Stimulated activated CD8-positive, alpha-beta memory T cell treated with anti-CD3 and anti-CD28 coated beads, Interleukin-15, amount 100 ng/mL, for 48 hours (primary cell): ENCODE data around the gene MRFAP1L1.
"Not testable (repeated sequence)": the region's sequence is repeated elsewhere in the genome, so short reads cannot be mapped to it uniquely, and the experiment has no call there.

Experiments
- DNase-seq, 2 donors: peaks; one replicate each; pipeline ENCODE4 v3.0.0-alpha.2; 2020; ENCODE audit warnings: low read depth in 2 of 2

MRFAP1L1 gene

DNA sequence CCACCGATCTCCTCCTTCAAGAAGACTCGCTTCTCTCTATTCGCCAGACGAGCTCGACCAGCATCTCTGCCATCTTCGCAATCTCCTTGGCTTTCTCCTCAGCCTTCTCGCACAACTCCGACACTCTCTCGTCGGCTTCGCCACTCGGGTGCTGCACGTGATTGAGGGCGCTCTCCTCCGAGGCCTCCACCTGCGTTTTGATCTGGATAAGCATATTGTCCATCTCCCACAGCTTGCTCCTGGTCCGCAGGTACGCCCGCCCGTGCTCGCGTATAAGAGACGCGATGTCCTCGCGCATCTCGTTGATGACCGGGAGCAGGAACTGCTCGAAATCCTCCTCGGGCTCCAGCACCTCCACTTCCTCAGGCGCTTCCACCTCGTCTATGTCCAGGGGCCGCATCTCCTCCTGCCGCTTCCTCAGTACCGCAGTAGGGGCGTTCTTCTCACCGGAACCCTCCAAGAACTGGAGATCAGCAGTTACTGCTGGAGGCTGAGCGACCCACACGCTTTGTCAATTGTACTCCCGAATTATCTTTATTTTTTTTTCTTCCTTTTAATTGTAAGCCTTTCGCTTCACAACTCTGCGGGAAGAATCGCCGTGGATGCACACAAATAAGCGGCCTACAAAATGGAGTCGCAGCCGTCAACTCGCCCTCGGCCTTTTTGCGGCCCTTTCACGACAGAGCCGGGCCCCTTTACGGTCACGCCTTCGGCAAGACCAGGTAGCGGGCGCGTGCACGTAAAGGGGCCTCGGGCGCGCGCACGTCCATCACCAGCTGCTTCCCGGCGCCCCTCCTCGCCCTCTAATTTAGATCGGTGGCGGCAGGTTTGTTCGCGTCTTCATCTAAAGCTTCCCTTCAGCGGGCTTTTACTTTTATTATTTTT, at the start of gene MRFAP1L1:
Gene MRFAP1L1, minus strand, starts transcription at position 636 of the 885 bp plus-strand sequence. Its CDS starts 236 bp downstream, at position 400.
- DNase-seq, result peak; percentile 94 to 96

GRCh38 chr4:6758728-6759127, 49.1 kb upstream of the MRFAP1L1 start:
- DNase-seq, result no peak

- DNase-seq, result not testable (repeated sequence)
These were observed 46.7 kb upstream of the MRFAP1L1 start for GRCh38 chr4:6756345-6756744.

DNA sequence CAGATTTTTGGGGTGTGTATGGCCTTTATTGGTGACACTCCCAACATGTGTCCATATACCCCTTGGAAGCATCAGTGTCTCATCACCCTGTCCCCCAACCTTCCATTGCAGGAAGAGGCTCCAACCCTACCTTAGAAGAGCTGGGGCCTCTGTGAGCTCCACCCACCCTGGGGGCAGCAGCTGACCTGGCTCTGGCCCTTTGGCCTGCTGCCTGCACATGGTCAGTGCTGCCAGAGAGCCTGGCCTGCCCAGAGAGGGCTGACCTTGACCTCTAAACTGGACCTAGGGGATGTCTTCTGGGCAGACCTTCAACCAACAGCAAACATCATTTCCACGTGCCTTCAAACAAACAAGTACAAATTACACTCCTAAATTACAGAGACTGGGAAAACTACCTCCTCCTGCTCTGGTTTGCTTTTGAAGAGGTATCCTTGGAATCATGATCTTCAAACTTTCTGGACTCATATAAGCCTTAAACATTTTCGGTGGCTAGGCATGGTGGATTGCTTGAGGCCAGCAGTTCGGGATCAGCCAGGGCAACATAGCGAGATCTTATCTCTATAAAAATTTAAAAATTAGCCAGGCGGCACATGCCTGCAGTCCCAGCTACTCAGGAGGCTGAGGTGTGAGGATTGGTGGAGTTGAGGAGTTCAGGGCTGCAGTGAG, 45.6 kb upstream of the MRFAP1L1 start:
- DNase-seq, result no peak

DNA sequence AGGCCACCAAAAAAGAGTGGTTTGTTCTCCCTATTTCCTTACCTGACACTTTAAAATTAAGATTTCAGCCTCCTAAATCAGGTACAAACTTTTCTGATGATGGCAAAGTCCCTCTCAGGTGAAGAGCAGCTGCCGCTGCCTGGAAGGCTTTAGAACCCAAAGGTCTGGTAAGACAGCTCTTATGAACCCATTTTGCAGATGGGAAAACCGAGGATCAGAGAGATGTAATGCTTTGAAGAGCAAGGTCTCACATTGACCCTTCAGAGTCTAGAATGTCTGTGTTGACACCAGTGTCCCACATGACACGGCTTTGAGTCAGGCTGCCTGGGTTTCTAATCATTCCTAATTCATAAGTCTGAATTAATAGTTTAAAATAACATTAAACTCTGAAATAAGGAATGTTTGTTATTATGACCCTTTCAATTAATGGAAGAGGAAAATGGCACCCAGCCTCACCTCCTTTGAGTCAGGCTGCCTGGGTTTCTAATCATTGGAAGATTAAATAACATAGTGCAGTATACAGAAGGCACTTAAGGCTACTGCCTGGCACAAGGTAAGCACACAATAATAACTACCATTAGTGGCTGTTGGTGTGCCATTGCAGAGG, 44.9 kb upstream of the MRFAP1L1 start:
- DNase-seq, result no peak

DNA sequence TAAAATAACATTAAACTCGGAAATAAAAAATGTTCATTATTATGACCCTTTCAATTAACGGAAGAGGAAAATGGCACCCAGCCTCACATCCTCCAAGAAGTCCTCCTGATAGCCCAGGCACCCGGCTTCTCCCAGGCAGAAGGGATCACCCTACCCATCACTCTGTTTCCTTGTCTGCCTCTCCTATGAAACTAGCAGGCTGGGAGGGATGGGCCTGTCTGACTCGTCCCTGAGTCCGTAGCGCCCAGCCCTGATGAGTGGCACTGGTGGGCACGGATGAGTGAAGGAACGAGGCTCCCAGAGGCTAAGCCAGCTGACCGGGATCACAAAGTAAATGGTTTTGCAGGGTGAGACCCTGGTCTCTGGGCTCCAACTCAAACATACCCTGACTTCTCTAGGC, 44.2 kb upstream of the MRFAP1L1 start:
- no peak for DNase-seq

DNA sequence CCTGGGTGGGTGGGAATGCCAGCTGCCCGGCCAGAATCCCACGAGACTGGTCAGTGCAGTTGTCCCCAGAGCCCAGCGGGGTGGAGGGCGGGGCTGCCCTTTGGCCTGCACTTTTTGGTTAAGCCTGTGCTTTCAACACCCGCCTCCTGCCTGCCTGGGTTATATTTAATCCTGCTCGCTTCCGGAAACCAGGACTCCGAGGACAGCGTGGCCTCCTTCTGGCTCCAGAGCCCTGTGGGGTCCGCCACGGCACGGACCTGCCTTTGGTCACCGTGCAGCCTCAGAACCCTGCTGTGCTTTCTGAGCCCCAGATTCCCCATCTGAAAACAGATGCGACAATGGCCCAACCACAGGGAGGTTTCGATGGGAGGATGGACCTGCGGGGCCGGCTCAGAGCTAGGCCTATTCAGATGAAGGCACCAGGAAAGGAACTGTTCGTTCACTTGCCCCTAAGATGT, 43.5 kb upstream of the MRFAP1L1 start:
- DNase-seq, result no peak

GRCh38 chr4:6752486-6752829, 42.8 kb upstream of the MRFAP1L1 start:
- no peak for DNase-seq

GRCh38 chr4:6751611-6752485, 42.2 kb upstream of the MRFAP1L1 start:
- no peak for DNase-seq

DNA sequence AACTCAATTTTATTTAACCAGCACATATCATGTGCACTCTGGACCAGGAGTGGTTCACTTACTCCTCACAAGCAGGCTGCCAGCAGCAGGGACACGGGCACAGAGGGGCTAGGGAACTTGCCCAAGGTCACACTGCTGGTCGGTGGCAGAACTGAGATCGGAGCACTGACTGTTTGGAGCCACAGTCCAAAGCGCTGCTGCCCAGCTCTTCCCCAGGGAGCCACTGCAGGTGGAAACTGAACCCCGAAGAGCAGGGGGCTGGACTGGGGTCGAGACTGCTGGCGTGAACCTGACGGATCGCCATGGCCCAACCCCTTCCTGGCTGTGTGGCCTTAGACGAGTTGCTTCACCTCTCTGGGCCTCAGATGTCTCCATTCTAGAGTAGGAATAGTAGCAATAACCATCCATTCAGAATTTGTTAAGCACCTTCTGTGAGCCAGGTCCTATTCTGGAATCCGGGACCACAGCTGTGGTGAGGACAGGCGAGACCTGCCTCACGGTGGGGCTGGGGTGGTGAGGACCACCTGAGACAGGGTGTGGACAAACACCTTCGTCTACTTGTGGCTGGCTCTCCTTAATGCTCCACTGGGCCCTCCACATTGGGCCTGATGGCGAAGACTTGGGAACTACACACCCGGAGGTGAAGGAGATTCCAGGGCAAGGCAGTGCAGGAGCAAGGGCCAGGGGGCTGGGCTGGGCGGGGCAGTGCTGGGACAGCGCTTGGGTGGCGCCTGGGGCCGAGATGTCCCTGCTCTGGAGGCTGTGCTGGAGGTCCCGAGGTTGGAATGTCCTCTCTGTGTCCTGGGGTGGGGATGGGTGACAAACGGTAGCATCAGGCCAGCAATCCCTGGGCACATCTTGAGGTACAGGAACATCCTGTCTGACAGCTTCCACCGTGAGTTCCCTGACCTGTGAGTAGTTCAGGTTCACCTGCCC, 40.9 kb upstream of the MRFAP1L1 start:
- no peak for DNase-seq

- DNase-seq, result no peak
These were observed 39.9 kb upstream of the MRFAP1L1 start for GRCh38 chr4:6749340-6750171.

DNA sequence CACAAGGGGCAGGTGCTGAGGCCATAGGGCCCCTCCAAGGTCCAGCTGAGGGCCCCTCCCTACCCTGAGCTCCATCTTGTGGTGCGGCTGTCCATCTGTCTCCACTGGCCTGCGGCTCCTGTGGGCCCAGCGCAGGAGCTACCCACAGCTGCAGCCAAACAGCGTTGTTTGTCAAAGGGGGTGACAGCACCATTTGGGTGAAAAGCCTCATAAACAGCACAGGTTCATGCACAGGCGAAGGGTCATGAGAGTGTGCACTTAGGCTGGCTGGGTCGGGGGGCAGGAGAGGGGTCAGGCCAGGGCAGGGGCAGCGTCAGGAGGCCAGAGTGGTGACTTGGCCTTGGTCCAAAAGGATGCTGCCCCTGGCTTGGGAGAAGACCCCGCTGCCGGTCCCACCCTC, 38.6 kb upstream of the MRFAP1L1 start:
- no peak for DNase-seq

GRCh38 chr4:6747294-6748051, 37.8 kb upstream of the MRFAP1L1 start:
- no peak for DNase-seq

- no peak for DNase-seq
These were observed 37.1 kb upstream of the MRFAP1L1 start for GRCh38 chr4:6746721-6747293.

DNA sequence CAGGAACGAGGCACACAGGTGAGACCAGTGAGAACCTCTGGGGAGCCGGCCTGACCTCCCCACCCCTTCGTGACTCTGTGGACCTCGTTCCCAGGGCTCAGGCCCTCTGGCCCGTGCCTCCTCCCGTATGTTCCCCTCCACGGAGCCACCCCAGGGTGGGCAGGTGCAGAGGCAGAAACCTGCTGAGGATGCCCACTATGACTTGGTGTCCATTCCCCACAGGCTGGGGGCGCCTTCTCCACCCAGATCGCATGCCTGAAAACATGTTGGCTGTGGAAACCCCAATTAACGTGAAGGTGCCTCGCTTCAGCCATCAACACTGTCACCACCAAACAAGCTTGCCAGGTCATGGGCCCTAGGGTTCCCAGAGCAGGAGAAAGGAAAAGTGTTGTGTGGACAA, 33.3 kb upstream of the MRFAP1L1 start:
- no peak for DNase-seq

DNA sequence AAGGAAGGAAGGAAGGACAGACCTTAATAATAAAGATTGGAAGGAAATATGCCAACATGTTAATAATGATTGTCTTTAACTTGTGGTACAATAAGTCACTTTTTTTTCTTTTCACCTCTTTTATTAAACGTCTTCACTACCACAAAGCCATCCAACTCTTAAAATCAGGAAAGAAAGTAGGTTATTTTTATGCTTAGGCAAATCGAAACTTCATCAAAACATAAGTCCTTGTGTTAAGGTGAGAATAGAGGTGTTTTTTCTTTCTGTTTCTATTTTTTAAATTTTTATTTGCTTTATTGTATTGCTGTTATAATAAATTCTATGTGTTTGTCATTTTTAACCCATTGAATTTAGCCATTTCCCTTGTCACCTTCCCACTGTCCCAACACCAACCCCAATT, 32.8 kb upstream of the MRFAP1L1 start:
- no peak for DNase-seq

- DNase-seq, result no peak
These were observed 30.7 kb upstream of the MRFAP1L1 start for GRCh38 chr4:6740347-6740746.

DNA sequence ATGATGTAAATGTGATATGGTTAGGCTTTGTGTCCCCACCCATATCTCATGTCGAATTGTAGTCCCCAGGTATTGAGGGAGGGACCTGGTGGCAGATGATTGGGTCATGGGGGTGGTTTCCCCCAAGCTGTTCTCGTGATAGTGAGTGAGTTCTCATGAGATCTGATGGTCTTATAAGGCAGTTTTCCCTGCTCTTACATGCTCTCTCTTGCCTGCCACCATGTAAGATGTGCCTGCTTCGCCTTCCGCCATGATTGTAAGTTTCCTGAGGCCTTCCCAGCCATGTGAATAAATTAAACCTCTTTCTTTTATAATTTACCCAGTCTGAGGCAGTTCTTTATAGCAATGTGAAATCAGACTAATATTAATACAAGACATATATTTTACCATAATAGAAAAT, 30.3 kb upstream of the MRFAP1L1 start:
- DNase-seq, result no peak
